ENCODE measurements around the gene ATG4A. TPM values are rescaled to one million over a fixed set of nuclear protein-coding genes. Genes with fewer than 3 reads are reported as not detected.

Gene ATG4A
- total and polyA plus RNA-seq, 2 of the 8 experiments (the other 6 are each of a cell fraction or from before 2014, with no cell fraction given), result 1.2 to 2.0 TPM

- no peak for TF ChIP-seq ATF2 (IDR thresholded peaks at IDR 0.05; ENCODE audit: low read length)
- TF ChIP-seq TBP (IDR thresholded peaks at IDR 0.05; ENCODE audit: low read depth, low read length), result no peak
- no peak for TF ChIP-seq CTBP2 (IDR thresholded peaks at IDR 0.05; ENCODE audit: borderline replicate concordance, insufficient read depth, insufficient read length, low read length)
- TF ChIP-seq TEAD4 (IDR thresholded peaks at IDR 0.05; ENCODE audit: low read depth, low read length), result no peak
- no peak for TF ChIP-seq POU5F1 (IDR thresholded peaks at IDR 0.05; ENCODE audit: low read depth, low read length)
Observed at GRCh38 chrX:108198420-108198819, 106.8 kb downstream of the ATG4A start (continued).

Measured in H1 (cell line).